ENCODE results near the gene CDH23.

Gene CDH23

DNA sequence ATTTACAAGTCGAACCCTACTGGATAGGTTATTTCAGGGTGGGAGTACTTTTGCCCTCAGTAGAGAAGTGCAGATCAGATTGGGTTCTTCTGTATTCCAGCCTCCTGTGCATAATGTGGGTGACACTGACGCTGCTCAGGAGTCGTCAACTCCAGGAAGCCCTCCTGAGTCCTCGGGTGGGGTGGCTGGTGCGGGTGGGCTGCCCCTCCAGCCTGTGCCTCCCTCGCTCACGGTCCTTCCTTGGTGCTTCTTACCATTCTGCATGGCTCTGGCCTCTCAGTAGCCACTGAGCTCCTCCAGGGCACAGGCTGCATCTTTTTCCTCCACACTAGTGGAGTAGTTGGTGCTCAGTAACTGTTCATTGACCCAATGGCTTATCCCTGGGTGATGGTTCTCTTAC is 4.3 kb downstream of the CDH23 start:
- DNase-seq (ENCODE audit: low read depth), result no peak
- H3K4me3 ChIP-seq (ENCODE audit: low read depth, low read length), result no peak overlapping the region
- TF ChIP-seq, protein P1, sequence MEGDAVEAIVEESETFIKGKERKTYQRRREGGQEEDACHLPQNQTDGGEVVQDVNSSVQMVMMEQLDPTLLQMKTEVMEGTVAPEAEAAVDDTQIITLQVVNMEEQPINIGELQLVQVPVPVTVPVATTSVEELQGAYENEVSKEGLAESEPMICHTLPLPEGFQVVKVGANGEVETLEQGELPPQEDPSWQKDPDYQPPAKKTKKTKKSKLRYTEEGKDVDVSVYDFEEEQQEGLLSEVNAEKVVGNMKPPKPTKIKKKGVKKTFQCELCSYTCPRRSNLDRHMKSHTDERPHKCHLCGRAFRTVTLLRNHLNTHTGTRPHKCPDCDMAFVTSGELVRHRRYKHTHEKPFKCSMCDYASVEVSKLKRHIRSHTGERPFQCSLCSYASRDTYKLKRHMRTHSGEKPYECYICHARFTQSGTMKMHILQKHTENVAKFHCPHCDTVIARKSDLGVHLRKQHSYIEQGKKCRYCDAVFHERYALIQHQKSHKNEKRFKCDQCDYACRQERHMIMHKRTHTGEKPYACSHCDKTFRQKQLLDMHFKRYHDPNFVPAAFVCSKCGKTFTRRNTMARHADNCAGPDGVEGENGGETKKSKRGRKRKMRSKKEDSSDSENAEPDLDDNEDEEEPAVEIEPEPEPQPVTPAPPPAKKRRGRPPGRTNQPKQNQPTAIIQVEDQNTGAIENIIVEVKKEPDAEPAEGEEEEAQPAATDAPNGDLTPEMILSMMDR (IDR thresholded peaks at IDR 0.05; ENCODE audit: control insufficient read depth, extremely low read depth, insufficient read depth), result no peak

DNA sequence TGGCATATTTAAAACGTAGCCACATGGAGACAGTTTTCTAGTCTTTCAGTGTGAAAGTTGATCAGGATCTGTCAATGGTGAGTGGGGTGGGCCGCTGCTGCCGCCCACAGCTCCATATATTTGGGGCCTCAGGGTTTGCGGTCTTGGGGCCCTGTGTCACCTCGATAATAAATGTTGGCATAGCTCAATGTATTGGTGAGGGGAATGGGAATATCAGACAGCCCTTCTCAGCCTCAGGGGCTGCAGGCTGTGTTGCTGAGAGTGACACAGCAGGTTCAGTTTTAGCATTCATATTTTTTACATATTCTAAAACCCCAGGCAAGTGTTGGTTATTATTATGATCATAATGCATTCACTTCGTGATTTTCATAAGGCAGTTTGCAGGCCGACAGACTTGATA is 5.3 kb downstream of the CDH23 start:
- TF ChIP-seq, protein P1 (IDR thresholded peaks at IDR 0.05; ENCODE audit: control insufficient read depth, extremely low read depth, insufficient read depth), result no peak
- no peak overlapping the region for H3K4me3 ChIP-seq (ENCODE audit: low read depth, low read length)
- DNase-seq (ENCODE audit: low read depth), result no peak

DNA sequence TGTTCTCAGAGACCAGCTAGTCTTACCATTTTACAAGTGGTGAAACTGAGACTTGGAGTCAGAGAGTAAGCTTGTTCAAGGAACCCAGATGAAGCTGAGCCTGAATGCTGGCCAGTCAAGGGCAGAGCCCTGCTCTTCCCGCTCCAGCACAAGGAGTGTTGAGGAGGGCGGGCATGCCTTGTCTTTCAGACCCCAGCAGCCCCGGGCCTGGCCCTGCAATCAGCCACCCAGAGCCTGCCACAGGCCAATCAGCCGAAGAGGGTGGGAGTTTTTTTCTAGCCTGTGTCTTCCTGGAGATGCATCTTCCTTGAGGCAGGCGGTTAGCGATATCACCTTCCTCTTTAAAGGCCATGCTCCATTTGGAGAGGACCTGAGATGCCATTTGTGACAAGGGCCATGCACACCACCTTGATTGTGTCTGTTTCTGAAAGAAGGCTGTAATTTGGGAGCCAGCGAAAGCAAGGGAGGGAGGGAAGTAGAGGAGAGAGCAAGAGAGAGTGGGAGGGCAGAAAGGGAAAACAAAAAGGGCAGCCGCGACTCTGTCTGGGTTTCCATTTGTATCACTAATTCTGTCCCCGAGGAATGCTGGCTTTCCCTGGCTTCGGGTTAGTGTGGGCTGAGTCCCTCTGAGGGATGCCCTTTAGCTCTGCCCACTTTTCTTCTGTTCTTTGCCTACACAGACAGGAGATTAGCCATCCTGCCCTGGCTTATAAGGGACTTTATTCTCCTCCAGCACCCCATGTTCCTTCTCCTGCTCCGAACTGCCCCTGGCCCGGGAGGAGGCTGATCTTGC is 8.0 kb downstream of the CDH23 start:
- TF ChIP-seq, protein P1 (IDR thresholded peaks at IDR 0.05; ENCODE audit: control insufficient read depth, extremely low read depth, insufficient read depth), result no peak

DNA sequence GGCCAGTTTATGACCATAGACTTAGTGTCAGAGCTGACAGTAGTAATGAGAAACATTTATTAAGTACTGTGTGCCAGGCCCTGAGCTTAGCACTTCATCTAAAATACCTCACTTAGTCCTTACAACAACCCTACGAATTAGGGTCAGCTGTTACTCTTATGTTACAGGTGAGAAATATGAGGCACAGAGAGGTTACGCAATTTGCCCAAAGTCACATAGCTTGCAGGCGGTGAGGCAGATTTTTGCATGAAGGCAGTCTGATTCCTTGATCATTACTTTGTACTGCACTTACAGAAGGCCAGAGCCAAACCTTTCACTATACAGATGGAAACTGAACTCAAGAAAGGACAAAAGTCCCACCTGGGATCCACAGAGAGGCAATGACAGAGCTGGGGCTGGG is 10.2 kb downstream of the CDH23 start:
- no peak for DNase-seq (ENCODE audit: low read depth)
- TF ChIP-seq, protein P1 (IDR thresholded peaks at IDR 0.05; ENCODE audit: control insufficient read depth, extremely low read depth, insufficient read depth), result no peak
- H3K4me3 ChIP-seq (ENCODE audit: low read depth, low read length), result no peak overlapping the region

More for the DNA sequence above, 8.0 kb downstream of the CDH23 start:
- H3K4me3 ChIP-seq (ENCODE audit: low read depth, low read length), result no peak overlapping the region
- no peak for DNase-seq (ENCODE audit: low read depth)

DNA sequence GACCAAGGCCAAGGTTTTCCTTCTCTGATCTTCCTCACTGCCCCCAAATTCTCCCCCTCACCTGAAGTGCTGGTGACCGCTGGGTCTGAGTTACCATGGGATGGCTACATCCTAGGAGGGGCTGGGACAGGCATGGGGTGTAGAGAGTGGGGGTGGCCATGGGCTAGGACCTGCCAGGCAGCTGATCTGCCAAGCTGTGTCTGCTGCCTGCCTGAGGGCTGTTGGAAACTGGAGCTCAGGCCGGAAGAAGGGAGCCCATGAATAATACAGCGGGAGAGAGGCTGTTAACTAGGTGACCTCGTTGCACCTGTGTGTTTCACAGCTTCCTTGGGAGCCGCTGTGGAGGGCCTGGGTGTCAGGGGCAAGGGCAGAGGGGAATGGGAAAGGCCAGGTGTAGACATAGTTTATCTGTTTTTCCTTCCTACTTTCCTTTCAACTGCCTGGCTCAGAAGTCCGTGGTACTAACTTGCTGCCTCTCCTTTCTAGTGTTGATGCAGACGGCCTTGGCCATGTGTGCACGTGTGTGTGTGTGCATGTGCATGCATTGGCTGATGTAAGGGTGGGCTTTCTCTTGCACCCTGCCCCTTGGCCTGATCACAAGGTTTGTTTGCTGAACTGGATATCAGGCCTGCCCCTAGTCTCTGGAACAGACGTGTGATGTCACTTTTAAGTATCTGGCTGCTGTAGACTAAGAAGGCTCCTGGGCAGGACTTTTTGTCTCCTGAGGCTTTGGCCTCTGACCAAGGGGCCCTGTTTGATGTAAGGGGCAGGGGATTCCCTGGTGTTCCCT is 11.9 kb downstream of the CDH23 start:
- DNase-seq (ENCODE audit: low read depth), result no peak
- TF ChIP-seq, protein P1 (IDR thresholded peaks at IDR 0.05; ENCODE audit: control insufficient read depth, extremely low read depth, insufficient read depth), result no peak
- H3K4me3 ChIP-seq (ENCODE audit: low read depth, low read length), result no peak overlapping the region

DNA sequence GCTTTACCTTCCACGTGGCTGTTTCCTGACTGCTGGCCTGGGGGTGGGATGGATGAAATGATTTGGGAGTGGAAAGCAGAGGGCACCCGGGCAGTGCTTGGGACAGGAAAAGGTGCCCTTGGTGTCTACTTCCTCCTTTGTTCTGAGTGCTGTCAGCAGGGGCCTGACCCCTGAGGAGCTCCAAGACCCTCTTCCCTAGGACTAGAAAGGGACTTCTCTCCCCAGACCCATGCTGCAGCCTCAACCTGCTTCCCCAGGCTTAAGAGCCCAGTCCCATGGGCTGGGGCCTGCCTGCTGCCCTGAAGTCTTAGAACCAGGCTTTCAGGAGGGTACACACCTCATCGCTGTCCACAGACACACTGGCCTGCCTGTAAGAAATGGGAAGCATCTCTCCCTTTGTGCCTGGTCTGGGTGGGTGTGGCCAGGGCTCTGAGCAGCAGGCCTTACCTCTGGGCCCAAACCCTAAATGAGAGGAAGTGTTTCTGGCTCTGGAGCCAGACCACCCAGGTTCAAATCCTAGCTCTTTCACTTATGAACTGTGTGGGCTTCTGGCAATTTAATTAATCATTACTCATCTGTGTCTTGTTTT is 12.9 kb downstream of the CDH23 start:
- TF ChIP-seq, protein P1 (IDR thresholded peaks at IDR 0.05; ENCODE audit: control insufficient read depth, extremely low read depth, insufficient read depth), result no peak
- no peak for DNase-seq (ENCODE audit: low read depth)
- H3K4me3 ChIP-seq (ENCODE audit: low read depth, low read length), result no peak overlapping the region
